Measurements from ENCODE around the gene PKDCC.
"Not testable (repeated sequence)": the region's sequence is repeated elsewhere in the genome, so short reads cannot be mapped to it uniquely, and the experiment has no call there.

The PKDCC gene

GRCh38 chr2:42030829-42031228, 17.0 kb upstream of the PKDCC start:
- no peak for DNase-seq

GRCh38 chr2:42031281-42032223, 16.3 kb upstream of the PKDCC start:
- no peak for DNase-seq

GRCh38 chr2:42032224-42032620, 15.6 kb upstream of the PKDCC start:
- DNase-seq = no peak

GRCh38 chr2:42032745-42033144, 15.1 kb upstream of the PKDCC start:
- DNase-seq = no peak

- DNase-seq = not testable (repeated sequence)
Observed at GRCh38 chr2:42034096-42034495, 13.7 kb upstream of the PKDCC start.

- no peak for DNase-seq
Observed at GRCh38 chr2:42035241-42035640, 12.6 kb upstream of the PKDCC start.

- no peak for DNase-seq
Observed at GRCh38 chr2:42036413-42036812, 11.4 kb upstream of the PKDCC start.

- no peak for DNase-seq
Observed at GRCh38 chr2:42036940-42037339, 10.9 kb upstream of the PKDCC start.

- DNase-seq = no peak
Observed at GRCh38 chr2:42040643-42041278, 7.1 kb upstream of the PKDCC start.

- no peak for DNase-seq
Observed at GRCh38 chr2:42041377-42042127, 6.3 kb upstream of the PKDCC start.

GRCh38 chr2:42042631-42043355, 5.0 kb upstream of the PKDCC start:
- no peak for DNase-seq

- no peak for DNase-seq
Observed at GRCh38 chr2:42043789-42044394, 3.9 kb upstream of the PKDCC start.

- DNase-seq = no peak
Observed at GRCh38 chr2:42044939-42045338, 2.9 kb upstream of the PKDCC start.

- DNase-seq = no peak
Observed at GRCh38 chr2:42045352-42045751, 2.5 kb upstream of the PKDCC start.

- no peak for DNase-seq
Observed at GRCh38 chr2:42045848-42046748, 1.7 kb upstream of the PKDCC start.

GRCh38 chr2:42046819-42047487, 868 bp upstream of the PKDCC start:
- DNase-seq = peak; percentile 5

- DNase-seq = no peak
Observed at GRCh38 chr2:42048299-42049220, 739 bp downstream of the PKDCC start.

- no peak for DNase-seq
Observed at GRCh38 chr2:42049221-42050009, 1.6 kb downstream of the PKDCC start.
